SH-SY5Y (cell line): Measurements from ENCODE around the gene SLC23A3.

ENCODE experiments used
- GATA2 ChIP-seq: IDR thresholded peaks from 2 replicates; pipeline ENCODE4 v1.6.1; 2011; ENCODE audit warnings: mild to moderate bottlenecking, low read depth, low read length
- GATA3 ChIP-seq: IDR thresholded peaks from 2 replicates; pipeline ENCODE4 v1.6.1; 2011; ENCODE audit warnings: low read depth, mild to moderate bottlenecking, low read length, moderate library complexity

Gene SLC23A3

DNA sequence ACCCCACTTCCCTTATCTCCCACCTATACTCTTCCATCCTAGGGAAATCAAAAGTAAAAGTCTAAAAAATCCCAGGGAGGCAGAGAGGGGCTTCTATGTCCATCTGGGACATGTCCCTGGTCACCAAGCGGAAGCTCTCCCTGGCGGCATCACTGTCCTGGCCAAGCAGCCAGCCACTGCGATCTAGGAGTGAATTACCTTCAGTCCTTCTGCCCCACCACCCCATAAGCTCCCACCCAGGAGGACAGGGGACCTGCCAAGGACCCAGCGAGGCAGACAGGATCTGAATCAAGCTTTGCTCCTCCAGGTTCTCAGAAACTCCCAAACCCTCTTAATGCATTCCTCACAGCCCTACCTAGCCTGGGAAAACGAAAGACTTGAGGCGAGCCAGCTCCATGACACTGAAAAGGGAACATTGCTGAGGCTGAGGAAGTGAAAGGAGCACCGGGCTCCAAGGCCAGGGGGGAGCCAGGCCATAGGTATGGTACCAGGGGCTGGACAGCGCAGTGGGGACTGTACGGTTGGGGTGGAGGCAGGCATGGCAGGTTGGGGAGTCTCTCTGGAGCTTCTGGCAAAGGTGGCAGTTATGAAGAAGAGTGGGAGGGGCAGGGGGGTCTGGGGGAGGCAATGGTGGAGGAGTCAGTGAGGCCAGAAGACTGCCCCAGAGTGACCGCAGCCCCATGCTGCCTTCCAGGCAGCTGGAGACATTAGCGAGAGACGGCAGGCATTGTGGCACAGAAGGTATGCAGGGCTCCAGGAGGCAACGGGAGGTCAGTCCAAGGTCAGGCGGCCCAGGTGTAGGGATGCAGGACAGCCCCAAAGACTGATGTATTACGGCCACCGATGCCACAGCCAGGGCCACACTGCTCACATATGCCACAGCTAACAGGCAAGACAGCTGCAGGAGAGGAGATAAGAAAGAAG, 2.7 kb upstream of the SLC23A3 start:
- no peak for TF ChIP-seq GATA3
- TF ChIP-seq GATA2: no peak

DNA sequence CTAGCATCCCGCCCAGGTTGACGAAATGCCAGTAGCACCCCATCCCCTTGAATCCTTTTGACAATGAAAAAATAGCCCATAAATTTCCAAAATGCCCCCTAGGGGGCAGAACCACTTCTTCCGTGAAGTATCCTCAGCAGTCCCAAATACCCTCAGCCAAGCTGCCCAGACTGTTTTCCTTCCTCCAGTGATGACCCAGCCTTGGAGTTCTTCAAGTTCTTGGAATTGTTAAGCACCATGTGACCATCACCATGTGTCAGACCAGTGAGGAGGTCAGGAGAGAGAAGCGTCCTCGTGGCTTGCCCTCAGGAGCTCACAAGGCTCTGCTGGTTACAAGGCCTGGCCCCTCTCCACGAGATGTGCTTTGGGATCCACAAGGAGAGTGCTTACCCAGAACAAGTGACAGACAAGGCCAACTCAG, 1.4 kb upstream of the SLC23A3 start:
- no peak for TF ChIP-seq GATA3
- TF ChIP-seq GATA2: no peak

DNA sequence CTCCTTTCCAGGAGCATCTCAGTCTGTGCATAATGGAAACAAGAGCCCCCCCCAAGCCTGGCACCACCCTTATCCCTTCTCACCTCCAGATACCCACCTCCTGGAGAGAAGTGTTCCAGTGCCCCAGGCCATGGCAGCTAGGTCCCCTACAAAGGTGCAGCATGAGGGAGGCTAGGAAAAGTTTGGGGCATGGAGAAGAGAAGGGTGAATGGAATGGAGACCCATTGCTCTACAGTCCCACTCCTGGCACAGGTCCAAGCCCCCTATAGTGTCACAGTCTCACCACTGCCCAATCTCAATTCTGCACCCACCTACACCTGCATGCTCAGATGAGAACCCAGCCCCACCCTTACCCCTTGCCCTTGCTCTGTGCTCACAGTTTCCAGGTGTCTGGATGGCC, 897 bp downstream of the SLC23A3 start:
- TF ChIP-seq GATA3 (no peak), GATA2 (no peak)

DNA sequence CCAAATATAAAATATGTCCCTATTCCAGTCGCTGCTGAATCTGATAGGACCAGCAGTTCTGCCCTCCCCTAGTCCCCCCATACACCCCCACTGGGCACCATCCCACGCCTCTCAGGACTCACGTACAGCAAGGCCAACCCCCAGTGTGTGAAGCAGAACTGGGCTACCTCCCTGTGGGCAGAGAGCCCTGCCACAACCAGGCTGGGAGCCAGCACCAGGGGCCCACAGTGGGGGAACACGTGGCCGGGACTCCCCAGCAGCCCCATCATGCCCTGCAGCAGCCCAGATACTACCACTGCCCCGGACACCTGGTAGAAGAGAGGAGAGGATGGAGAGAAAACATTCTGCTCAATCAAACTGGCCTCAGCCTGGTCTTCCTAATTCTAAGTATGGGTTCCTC, 1.3 kb downstream of the SLC23A3 start:
- TF ChIP-seq GATA2 (no peak), GATA3 (no peak)

DNA sequence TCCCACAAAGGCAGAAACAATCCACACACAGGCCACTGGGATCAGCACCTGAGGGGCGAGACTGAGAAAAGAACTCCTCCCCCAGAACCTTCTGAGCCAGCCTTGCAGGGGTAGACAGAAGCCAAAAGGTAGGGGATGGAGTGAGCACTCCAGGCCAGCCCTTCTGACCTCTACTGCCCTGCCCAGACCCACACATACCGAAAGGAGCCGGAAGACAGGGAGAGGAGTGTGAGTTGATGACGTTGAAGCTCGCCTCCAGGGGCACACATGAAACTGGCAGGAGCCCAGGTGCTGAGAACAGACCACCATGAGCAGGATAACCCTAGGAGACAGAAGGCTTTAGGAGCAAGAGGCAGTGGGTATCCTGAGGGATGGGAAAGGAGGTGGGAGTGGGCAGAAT, 1.8 kb downstream of the SLC23A3 start:
- TF ChIP-seq GATA3 (no peak), GATA2 (no peak)

DNA sequence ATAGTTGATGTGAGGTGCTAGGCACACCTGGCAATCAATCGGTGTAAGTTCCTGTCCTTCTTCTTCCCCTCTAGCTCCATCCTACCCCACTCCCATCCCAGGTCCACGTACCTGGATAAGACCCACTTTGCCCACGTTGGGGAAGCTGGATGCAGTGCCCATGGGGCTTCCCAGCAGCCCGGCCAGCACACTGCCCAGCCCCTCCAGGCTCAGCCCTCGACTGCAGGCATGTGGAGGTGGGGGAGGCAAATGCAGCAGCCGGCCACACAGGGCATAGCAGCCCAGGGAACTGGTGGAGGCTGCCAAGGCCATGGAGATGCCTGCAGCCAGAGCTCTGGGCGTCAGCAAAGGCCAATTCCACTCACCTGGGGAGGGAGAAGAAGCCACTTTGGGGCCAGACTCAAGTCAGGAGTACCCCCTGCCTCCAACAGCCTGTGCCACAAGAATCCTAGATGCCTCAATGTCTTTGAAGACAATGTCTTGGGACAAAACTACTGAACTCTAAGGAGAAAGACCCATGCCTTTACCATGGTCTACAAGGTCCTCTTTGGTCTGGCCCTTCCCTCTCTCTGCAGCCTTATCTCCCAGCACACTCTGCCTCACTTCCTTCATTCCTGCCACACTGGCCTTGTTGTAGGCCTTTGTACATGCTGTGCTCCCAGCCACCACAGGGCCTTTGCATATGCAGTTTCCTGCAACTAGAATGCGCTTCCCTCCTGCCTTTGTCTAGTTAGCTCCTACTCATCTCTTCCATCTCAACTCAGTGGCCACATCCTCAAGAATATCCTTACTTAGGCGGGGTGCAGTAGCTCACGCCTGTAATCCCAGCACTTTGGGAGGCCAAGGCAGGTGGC, 4.5 kb downstream of the SLC23A3 start:
- TF ChIP-seq GATA3: no peak
- TF ChIP-seq GATA2: no peak

DNA sequence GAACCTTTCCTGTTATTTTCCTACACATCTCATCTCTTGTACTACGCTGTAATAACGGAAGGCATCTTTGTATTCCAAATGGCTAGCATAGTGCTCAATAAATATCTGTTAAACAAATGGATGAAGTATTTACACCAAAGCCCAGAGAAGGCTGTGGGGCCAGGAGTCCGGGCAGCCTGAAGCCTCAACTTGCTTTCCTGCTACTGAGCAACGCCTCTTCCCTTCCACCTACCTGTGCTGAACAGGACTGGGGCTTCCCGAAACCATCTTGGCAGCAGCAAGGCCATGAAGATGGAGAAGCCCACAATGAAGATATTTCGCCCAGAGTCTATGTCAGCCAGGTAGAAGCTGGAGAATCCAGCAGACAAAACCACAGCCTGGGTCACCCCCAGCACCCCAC, 6.7 kb downstream of the SLC23A3 start:
- TF ChIP-seq GATA2 (no peak), GATA3 (no peak)

DNA sequence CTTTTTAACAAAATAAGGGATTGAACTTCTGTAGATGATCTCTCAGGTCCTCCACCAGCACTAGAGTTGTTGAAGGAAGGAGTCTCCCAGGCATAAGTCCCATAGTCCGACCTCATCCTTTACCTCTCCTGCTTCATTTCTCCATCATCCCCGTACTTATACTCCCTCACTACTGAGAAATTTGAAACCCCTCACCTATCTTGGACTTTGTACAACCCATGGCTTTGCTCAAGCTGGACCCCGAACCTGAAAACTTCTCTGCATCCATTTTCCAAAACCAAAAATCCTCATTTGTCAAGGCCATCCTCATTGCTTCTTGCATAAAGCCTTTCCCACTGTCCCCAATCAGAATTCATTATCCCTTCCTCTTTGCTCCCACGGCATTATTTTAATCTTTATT, 8.7 kb downstream of the SLC23A3 start:
- TF ChIP-seq GATA3: no peak
- TF ChIP-seq GATA2: no peak

DNA sequence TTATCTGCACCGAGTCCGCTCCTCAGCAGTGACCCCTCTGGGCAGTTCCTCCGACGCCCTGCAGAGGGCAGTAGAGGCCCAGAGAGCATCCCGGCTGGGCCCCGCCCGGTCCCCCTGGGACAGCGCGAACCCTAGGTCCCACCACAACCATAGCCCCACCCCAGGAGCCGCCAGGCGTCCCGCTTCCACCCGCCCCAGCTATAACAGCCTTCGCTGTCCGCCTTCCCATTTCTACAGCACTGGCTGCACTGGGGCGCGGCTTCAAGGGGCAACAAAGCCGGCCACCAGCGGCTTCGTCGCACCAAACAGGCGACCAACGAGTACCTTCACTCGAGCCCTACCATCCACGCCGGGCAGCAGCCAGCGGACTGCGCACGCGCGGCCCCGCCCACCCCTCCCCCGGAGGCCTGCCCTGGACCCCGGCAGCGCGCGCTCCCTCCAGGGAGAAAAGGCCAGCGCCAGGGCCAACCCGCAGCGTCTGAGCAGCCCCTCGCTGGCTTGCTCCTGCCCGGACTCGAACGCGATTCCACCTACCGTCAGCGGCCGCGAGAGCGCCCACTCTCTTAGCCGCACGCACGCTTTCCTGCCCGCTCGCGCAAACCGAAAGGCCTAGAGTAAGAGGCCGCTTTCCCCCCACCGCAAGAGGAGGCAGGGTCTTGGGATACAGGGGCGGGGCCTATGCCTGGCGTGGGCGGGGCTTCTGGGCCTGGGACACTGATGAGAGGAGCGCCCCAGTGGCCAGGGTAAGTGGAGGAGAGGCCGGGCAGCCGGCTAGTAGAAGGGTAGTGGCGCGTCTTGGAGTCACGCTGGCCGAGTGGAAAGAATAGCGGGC, 9.4 kb downstream of the SLC23A3 start, which contains the start of gene NHEJ1:
TSS of gene NHEJ1 (minus strand) at position 630 of the 832 bp plus-strand sequence. CDS start 2,453 bp downstream, outside the sequence.
- no peak for TF ChIP-seq GATA2
- no peak for TF ChIP-seq GATA3

DNA sequence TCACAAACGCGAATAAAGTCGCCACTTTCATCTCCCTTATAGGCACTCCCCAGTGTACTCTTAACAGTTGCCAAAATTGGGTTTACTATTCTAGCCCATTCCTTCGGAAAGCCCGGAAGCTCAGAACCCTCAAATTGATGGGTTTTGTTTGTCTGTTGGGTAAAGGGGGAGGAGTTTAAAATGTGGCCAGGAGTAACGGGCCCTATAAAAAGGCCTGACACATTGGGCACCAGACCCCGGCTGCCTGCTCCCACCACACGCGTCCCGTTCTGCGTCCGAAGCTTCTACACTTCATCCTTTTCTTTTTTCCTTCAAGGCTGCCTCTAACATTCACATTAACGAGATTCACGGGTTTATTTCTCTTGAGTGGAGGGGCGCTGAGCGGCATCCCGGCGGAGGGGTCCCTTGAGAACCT, 10.1 kb downstream of the SLC23A3 start:
- no peak for TF ChIP-seq GATA2
- no peak for TF ChIP-seq GATA3

DNA sequence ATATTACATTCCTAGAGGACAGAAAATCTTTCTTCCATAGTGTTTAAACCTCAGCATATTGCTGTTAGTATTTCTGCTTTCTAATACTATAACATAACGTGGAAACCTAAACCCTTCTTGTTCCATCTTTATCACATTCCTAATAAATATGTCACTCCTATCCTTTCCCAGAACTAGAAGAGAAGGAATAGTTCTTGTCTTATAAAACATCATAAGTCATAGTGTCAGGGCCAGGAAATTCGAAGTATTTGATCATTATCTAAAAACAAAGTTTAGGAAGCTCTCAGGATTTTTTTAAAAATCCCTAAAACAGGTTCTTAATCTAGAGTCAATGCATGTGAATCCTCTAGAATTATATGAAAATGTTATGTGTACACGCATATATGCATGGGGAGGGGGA, 11.2 kb downstream of the SLC23A3 start:
- TF ChIP-seq GATA2 (no peak), GATA3 (no peak)

DNA sequence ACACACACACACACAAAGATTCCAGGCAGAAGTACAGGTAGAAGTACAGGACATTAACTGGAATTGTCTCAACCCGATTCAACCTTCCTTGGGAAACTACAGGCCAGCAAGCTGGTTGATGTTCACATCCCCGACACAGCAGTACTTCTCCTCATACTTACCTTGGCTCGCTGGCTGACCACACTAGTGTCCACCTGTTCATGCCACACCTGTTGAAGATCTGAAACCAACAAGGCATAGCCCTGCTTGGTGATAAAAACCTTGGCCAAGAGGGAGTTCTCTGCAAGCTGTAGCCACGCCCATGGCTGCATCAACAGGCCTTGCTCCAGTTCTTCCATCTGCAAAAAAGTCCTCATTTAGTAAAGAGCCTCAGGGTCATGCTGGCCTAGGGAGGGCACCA, 11.8 kb downstream of the SLC23A3 start:
- TF ChIP-seq GATA2: no peak
- TF ChIP-seq GATA3: no peak

DNA sequence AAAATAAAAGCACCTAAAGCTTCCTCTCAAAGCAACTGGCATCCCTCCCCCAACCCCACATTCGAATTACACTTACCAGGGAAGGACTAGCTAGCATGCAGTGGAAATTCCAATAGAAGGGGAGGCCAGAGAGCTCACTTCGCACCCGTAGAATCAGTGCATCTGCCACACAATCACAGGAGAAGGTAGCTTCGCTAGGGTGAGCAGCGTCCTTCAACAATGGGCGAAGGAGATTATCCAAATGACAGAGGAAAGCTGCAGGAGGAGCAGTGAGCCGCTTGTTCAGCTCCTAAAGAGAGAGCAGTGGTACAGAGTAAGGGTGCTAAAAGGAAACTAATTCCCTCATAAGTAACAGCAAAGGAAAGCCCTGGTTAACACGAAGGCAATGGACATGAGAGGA, 12.4 kb downstream of the SLC23A3 start:
- no peak for TF ChIP-seq GATA3
- no peak for TF ChIP-seq GATA2

DNA sequence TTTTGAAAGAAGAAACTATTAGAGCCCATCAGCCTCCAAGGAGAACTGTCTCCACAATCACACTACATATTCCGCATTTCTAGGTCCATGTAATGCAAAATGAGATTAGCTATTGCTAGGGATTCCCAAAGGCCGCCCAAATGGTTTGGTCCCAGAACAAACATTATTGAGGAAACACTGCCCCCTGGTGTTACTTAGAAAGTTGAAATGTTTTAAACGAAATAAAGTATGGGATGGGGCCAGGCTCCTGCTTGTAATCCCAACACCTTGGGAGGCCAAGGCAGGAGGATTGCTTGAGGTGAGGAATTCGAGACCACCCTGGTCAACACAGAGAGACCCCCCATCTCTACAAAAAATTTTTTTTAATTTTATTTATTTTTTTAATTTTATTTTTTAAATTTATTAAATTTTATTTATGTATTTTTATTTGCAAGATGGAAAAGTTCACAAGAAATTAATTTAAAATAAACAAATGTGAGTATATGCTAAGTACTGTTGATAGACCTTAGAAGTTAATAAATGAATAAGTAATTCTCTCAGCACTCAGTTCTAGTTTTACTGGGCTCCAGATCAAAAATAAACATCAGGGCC, 14.7 kb downstream of the SLC23A3 start:
- TF ChIP-seq GATA2 (no peak), GATA3 (no peak)
